Urothelium cell line (cell line): Measurements from ENCODE around the gene TNN.

Source experiments
- DNase-seq: peaks from one replicate; pipeline ENCODE4 v3.0.0; 2011; ENCODE audit warnings: low spot score, mixed read lengths
- FAIRE-seq: peaks from 2 replicates; lab custom pipeline; 2011; peaks lifted over from hg19 to GRCh38; lab: Jason Lieb, UNC

The TNN gene

DNA sequence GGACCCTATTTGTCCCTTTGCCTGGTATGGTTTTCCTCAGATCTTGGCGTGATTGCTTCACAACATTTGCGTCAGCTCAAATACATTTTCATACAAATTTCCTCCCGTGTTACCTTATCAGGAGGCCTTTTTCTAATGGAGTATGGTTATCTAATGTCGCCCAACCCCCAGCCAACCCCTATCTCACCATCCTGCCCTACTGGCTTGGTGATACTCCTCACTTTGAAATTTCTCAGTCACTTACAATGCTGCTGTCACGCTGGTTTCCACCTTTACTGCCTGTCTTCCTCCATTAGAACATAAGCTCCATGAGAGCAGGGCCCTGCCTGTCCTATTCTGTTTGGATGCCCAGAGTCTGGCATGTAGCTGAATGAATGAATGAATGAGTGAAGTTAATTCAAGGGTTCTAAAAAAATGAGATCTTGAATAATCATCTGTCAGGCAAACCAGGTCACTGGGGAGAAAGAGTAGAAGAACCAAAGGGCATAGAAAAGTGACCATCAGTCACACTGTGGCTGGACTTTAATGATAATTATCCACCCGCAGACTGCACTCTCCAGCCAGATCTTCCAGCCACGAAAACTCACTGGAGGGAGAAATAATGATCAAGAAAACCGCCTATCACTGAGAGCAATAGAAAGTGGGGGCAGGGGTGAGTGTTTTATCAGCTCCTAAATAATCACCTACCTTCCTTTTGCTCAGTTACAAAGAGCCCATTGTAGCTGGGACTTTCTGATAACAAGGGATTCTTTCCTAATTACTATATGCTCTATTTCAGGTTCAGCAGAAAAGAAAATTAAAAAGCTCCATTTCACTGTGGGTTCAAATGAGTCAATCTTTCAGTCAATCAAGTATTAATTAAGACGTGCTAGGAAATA is 103.6 kb downstream of the TNN start:
- FAIRE-seq (no peak), DNase-seq (no peak)

DNA sequence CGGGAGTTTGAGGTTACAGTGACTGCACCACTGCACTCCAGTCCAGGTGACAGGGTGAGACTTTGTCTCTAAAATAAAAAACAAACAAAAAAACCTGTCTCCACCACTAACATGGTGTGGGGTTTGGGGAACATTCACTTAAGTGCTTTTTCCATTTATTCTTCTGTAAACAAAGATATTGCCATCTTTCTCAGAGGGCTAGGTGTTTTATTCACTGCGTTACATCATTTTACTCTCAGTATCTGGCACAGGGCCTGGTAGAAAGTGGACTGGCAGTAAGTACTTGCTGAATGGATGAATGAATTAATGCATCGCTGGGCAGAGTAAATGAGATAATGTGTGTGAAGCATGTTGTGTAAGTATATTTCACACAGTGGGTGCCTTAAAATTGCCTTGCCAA is 104.9 kb downstream of the TNN start:
- no peak for DNase-seq

DNA sequence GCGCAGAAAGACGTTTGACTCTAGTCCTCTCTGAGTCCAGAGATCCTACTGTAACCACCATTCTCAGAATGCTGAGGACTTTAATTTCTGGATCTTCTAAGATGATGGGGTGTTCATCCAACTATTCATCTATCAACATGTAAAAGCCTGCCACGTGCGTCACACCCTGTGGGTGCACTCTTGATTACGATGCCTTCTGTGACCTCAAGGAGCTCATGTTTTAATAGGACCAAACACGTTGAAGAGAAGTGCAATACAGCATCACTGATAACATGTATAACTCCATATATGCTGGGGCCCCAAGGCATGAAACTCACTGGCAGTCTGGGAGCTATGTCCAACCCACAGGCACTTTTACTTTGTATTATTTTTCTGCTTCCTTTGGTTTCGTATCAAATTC is 105.9 kb downstream of the TNN start:
- no peak for FAIRE-seq

More for the DNA sequence above, 104.9 kb downstream of the TNN start:
- FAIRE-seq: no peak

DNA sequence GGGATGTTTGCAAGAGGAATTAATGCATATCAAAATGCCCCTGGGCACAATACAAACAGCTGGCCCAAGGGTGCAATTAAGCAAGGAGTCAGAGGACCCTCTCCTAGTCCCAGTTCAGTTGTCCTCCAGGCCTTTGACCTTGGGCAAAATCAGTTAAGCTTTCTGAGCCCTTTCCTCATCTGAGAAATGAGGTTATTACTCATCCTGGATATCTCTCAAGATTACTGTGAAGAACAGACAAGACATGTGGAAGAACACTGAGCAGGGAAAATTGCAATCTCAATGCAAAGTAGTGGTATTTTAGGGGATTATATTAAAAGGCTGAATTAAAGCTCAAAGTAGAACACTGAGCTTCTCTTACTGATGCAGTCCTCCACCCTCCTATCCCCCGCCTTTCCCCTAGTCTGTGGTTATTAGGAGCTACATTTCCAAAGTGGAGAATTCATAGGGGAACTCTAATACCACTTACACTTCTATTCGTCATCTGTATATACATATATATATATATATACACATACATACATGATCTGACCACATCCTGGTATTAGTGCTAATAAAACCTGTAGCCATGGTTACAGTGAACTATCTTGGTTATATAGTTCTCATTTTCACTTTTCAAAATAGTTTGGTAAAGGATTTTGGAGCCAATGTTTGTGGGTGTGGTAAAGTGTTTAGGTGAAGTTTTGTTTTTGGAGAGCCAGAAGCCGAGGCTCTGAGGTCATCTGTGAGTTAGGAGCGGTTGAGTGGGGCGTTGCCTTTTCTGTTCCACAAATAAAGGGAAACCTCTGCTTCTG is 106.9 kb downstream of the TNN start:
- FAIRE-seq: no peak
- DNase-seq: no peak

More for the DNA sequence above, 105.9 kb downstream of the TNN start:
- no peak for DNase-seq

DNA sequence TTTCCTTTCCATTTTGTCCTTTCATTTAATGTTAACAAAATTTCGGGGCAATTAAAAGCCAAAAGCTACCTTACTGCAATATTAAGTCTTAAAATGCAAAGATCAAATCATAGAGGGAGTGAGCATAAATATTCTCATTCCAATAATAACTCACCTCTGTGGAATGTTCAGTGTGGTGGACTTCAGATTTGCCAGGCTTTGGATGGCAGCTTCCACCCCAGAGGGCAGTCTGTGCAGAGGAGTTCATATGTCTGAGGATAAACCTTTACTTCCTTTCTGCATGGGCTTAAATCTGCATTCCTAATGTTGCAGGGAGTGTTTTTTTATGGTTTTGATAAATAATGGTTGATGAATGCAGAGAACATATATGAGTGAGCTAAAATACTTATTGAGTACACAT is 108.6 kb downstream of the TNN start:
- DNase-seq (no peak), FAIRE-seq (no peak)

DNA sequence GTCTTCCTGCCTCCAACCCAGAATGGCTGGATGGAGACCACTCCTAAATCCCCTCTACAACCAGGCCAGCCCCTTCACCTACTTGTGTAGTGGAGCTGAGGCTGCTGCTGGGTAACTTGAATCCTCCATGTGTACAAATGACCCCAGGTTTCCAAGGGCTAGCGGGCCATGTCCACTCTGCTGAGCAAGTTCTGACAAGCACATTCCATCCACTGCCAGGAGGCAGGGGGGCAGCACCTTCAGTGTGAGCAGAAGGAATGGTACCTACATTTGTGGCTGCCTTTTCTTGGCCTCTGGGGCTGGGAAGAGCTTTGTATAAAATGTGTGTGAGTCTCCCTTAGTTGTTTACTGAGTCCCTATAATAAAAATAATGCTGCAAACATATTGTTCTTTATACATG is 110.4 kb downstream of the TNN start:
- FAIRE-seq: no peak
- DNase-seq: no peak

DNA sequence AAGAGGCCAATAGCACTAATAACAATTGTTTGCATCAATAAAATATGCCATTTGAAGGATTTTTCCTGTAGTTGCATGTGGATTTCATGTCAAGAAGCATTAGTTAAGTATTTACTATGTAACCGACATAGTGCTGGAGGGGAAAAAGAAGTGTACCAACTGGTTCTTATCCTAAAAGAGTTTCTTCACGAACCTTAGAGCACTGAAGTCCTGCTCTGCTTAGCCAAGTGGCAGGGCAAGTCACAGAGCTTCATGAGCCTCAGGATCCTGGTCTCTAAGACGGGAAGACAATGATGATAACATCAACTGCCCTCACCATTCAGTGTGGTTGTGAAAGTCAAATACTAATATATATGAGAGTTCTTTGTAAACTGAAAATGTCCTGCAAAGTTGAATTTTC is 110.8 kb downstream of the TNN start:
- FAIRE-seq (no peak), DNase-seq (no peak)

DNA sequence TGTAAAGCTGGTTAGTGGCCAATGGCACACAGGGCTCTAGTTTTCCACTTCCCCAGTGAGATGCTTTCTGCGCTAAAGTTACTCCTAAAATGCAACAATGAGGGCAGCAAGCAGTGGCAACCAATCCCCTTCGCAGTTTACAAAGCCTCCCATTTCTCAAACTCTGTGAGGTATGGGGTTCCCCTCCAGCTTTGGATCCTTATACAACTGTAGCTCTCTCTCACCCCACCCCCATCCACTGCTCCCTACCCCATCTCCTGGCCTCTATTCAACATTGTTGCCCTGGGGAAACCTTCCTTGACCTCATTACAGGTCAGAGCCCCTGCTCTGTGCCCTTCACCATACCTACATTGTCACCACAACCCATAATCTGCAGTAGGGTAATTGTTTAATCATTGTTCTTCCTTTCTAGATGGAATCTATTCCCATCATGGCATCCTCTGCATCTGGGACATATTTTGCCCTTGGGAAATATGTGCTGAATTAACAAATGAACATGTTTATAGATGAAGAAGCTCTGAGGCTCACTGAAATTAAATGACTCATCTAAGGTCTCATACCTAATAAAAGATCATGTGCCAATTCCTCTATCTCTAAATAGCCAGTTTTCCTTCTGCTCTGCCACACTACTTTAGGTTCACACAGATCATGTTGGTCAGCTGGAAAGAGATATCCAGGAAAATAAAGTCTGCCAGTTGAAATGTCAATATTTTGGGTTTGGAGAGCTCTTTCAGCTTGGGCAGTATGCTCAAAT is 112.4 kb downstream of the TNN start:
- no peak for FAIRE-seq
- DNase-seq: no peak

DNA sequence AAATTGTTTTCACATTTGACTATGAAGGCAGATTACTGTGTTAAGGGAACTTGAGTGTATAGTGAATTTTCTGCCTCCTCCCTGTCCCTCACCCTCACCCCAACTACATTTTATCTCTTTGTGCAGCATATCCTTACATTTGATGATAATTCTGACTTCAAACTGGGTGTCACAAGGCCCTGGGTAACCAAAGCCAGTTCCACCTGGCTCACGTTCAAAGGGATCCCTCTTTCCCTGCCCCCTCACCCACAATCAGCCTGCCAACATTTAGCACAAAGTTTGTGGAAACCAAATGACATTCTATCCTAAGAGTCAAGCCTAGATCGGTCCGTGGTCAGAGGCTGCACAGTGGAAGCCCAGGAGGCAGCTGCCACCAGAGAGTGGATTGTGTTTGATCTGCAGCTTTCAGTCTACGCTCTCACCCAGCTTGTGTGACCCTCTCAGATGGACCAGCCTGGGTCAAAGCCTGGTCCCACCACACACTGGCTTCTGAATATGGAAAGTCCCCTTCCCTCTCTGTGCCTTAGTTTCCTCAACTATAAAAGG is 114.6 kb downstream of the TNN start:
- DNase-seq (no peak), FAIRE-seq (no peak)

DNA sequence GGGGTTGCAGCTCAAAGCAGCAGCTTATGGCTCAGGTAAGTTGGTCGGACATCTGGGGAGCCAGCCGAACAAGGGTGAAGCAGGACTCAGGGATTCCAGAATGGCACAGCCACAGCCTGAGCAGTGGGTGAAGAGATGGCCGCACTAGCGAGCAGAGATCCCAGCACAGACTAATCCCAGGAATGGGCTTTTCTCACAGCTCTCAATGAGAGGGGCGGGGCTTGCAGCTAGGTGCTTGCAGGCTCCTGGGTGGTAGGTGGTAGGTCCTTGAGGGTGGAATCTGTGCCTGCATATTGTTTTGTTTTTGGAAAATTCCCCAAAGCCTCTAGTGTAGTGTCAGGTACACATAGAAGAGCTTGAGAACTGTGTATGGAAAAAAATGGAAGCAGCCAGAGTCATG is 116.0 kb downstream of the TNN start:
- DNase-seq (no peak), FAIRE-seq (no peak)

DNA sequence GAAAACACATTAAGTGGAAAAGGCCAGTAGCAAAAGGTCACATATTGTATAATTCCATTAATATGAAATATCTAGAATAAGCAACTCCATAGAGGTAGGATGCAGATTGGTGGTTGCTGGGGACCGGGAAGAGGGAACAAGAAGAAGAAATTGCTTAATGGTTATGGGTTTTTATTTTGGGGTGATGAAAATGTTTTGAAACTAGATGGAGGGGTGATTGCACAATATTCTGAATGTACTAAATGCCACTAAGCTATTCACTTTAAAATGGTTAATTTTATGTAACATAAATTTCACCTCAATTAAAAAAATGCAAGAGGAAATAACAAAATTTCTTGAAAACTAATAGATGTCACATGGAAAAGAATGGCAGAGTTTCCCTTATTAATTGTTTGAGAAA is 118.3 kb downstream of the TNN start:
- DNase-seq (no peak), FAIRE-seq (no peak)

DNA sequence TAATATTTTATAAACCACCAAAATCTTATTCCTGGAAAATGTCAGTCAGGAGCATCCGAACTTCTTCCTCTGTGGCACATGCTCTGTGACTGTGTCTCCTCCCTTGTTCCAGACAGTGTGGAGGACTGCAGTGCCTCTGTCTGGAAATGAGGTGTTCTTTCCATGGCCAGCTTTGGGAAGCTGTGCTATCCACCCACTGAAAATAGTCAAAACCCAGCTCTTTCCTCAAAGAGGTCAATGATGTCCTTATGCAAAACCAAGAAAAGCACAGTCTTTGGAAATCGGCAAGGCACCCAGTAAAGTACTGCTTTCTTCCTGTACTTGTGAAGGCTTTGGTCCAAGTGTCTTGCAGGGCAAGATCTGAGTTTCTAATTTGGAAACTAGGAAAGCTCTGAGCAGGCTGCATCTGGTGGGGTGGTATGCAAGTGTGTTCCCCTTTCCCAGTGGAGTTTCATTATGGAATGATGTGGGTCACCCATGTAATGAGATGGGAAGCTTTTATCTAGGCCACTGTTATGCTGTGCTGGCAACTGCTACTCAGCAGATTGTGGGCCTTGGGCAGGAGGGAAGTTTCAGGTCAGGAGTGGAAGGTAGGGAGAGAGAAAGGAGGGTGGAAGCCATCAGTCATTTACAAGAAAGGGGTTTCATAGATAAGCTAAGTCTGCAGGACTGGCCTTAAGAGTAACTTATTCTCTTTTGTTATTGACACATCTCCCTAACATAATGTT is 119.0 kb downstream of the TNN start:
- FAIRE-seq: no peak
- DNase-seq: no peak

DNA sequence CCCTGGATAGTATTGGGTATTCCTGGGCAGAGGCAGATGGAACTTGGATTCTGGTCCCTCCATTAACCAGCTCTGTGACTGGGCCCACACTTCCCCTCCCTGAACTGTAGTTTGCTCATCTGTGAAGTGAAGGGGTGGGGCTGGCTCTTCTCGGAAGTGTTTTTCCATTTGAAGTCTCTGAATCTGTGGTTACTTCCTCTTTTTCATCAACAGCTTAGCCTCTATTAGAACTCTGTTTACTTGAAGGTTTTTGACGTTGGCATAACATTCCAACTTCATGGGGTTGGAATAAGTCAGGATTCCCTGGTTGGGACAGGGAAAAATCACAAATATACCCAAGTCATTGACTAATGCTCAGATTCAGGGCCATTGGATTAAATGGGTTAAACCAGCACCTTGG is 121.3 kb downstream of the TNN start:
- DNase-seq: no peak

DNA sequence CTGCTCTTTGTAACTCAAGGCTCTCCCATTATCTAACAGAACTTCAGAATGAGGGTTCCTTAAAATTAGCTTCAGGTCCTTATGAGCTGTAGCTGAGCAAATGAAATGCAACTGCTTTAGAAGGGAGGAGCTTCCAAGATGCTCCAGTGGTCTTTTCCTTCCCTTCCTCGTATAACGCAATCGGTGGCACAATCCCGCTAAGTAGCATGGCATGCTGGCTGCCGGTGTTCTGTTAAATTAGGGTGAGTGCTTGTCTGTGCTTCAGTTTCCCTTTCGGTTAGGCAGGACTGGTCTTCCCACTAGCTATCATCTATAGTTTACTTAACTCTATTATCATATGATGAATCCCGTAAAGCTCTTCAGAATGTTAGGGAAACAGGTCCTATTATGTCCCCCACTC is 124.0 kb downstream of the TNN start:
- no peak for FAIRE-seq
- DNase-seq: no peak

More for the DNA sequence above, 121.3 kb downstream of the TNN start:
- FAIRE-seq: no peak

DNA sequence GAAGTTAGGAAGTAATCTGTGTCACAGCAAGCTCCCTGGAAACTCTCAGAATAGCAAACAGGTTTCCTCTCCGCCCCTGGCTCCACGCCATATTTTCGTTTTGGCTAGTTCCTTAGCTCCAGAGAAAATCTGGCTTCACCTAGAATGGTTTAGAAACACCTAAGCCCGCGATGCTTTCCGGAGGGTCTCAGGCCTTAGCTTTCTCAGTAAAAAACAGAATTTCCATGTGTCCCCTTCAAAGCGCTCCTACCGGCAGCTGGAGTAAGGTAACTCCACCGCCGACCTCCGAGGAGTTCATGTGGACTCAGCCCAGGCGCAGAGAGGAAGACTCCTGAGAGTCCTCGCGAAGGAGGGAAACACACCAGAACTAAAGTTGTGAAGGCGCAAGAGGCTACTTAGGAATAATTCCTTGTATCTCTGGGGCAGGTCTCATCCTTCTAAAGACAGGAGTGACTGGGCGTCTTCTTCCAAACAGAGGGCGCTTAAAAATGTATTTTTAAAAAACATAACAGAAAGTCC is 124.5 kb downstream of the TNN start:
- FAIRE-seq: no peak
- peak; percentile 56 for DNase-seq

DNA sequence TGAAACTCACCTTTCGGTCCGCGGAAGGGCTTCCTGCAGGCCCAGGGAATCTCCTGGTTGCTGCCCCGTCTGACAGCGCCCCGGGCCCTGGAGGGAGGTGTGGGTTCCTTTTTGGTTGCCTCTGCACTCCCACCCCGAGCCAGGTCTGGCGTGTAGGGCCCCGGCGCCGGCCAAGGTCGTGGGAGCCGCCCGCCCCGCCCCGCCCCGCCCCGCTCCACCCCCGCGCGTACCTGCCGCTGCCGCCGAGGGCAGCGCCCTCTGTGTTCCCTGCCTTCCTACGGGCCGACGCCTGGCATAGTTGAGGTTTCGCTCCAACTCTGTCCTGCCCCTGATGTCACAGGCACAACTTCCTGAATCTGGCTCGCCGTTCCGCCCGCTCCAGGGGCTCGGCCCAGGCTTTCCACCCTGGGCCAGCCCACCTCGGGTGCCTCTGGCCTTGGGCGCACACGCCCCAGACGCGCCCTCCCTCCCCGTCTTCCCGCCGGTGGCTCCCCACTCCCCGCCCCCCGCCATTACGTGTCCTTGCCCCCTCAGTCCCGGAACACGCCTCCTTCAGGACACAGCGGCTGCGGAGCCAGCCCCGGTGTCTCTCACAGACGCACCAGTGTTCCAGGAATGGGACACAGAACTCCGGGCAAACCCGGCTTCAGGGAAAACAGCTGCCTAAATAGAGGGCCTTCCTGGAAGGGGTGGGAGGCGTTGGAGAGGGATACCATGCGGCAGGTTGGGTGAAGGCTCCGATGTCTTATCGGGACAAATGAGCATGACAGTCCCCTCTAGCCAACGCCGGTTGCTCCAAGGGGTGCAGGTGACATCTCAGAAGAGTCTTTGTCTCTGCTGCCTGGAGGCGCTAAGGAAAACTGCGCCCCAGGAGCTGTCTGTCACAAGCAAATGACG is 125.2 kb downstream of the TNN start, which contains the start of gene KIAA0040:
KIAA0040 (minus strand) TSS at position 147 of the 897 bp plus-strand sequence. CDS start 31,763 bp downstream, outside the sequence.
- FAIRE-seq: no peak
- peak; percentile 85 for DNase-seq

DNA sequence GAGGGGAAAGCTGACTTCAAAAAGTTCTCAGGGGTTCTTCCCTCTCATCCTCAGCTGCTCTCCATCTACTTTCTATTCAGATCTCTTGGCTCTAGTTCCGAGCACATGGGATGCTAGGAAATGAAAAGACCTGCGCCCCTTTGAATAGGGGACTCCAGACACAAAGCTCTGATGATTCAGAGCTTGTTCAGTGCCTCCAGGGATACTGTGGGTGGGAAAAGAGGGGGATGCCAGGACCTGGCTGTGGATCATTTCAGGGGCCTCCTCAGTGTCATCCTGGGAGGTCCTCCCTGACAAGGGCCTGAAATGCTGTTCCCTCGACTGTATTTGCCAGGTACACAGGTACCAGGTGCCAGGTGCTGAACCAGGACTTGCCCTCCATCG is 125.9 kb downstream of the TNN start:
- FAIRE-seq (no peak), DNase-seq (no peak)

DNA sequence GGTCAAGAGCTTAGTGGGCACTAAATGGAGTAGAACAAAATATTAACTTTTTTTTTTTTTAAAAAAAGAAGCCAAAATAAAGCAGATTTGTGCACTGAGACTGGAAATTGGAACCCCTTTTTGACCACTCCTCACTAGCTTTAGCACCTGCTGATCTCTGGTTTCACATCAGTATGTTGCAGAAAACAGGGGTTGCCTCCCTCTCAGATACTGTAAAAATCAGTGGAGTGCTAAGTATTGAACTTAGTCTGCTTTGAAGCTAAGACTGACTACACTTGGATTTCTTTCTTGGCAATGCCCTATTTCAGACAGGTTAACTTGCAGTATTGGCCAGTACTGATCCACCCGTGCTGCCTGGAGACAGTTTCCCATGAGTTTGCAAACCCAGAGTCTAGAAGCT is 127.6 kb downstream of the TNN start:
- no peak for FAIRE-seq
- DNase-seq: no peak

DNA sequence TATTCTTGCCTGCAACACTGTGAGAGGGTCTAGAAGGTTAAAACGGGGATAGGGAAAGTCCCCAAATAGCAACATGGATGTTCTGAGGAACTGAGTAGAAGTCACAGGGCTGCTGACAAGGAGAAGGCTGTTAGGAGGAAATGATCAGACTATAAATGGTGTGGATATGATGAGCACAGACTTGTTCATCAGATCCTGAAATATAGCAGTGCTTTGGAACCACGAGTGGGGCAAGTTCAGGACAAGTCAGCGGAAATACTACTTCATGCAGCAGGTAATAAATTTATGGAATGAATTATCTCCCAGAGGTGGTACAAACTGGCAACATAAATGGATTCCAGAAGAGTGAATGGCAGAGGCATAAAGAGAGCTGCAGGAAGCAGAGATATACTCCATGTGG is 128.2 kb downstream of the TNN start:
- DNase-seq (no peak), FAIRE-seq (no peak)
